Stomach (tissue), 9 donors: ENCODE measurements around the gene CPXM2. TPM values are rescaled to one million over a fixed set of nuclear protein-coding genes. Genes with fewer than 3 reads are reported as not detected.
A peak's percentile ranks its signal among the peaks of the same experiment; 100 is the strongest.

Source experiments
- DNase-seq, 2 donors: peaks; one replicate each; pipeline versions ENCODE4 v3.0.0 to v3.0.0-alpha.2; 2013 to 2019
- H3K27ac ChIP-seq, 5 donors: fragments of 200-600 bp in 4 of 5; sonication (generic) in 4 of 5; one replicate each; pipeline ENCODE4 v1.5.1; 2013 to 2019; ENCODE audit warnings: mild to moderate bottlenecking in 1 of 5, moderate library complexity in 1 of 5
- H3K27me3 ChIP-seq, 3 donors: fragments of 200-600 bp; sonication (generic); one replicate each; pipeline ENCODE4 v1.5.1; 2017 to 2019; ENCODE audit warnings: mixed run types in 1 of 3
- H3K36me3 ChIP-seq, 4 donors: fragments of 200-600 bp; sonication (generic); 1 replicate in 3 of 4; 2 replicates in 1 of 4; pipeline ENCODE4 v1.5.1; 2016 to 2019
- H3K4me1 ChIP-seq, 4 donors: fragments of 200-600 bp; sonication (generic); one replicate each; pipeline ENCODE4 v1.5.1; 2016 to 2019
- H3K4me3 ChIP-seq, 4 donors: fragments of 200-600 bp; sonication (generic) in 3 of 4; one replicate each; pipeline ENCODE4 v1.5.1; 2016 to 2019; ENCODE audit warnings: mild to moderate bottlenecking in 1 of 4
- H3K9me3 ChIP-seq, 4 donors: fragments of 200-600 bp; sonication (generic); one replicate each; pipeline ENCODE4 v1.5.1; 2016 to 2019
- CTCF ChIP-seq, 7 experiments: fragments of 450-650 bp in 4 of 7; fragments of 200-600 bp in 3 of 7; sonication (generic) in 3 of 7; IDR thresholded peaks; one replicate each; pipeline ENCODE4 v1.5.1; 2016 to 2019; ENCODE audit warnings: antibody characterized with exemption in 7 of 7, control low read depth in 2 of 7, mild to moderate bottlenecking in 1 of 7
- EP300 ChIP-seq: sonication (generic); formaldehyde crosslinking; IDR thresholded peaks from one replicate; pipeline ENCODE4 v1.6.1; 2017; ENCODE audit warnings: antibody characterized with exemption
- POLR2A ChIP-seq, 4 donors: fragments of 450-650 bp; IDR thresholded peaks; one replicate each; pipeline ENCODE4 v1.6.1; 2016; ENCODE audit warnings: antibody characterized with exemption in 4 of 4, control low read depth in 2 of 4, mild to moderate bottlenecking in 1 of 4, moderate library complexity in 1 of 4
- POLR2AphosphoS5 ChIP-seq, 3 donors: sonication (generic); formaldehyde crosslinking; IDR thresholded peaks; one replicate each; pipeline ENCODE4 v1.6.1; 2016; ENCODE audit warnings: antibody characterized with exemption in 3 of 3
- WGBS, 5 donors: extraction: QIAGEN DNeasy Blood & Tissue Kit in 3 of 5; methylation state at CpG; one replicate each; pipeline versions ENCODE4 v1.1.5 to v1.1.7; 2013 to 2018; 5-methylcytosine and 5-hydroxymethylcytosine counted together
- intact Hi-C: fragments of 100-400 bp; cut with DNase I; formaldehyde crosslinking; loops from one replicate; pipeline ENCODE4 v1.15.1; 2023; ENCODE audit warnings: low total_unique reads
- polyA plus RNA-seq, 3 donors: library from polyadenylated mRNA; stranded (reverse); fragments of 200-250 nt; gene quantifications; one replicate each; pipeline ENCODE4 v1.2.3, GENCODE V29; 2013
- total RNA-seq, 5 donors: library from RNA; depleted of rRNA; stranded (reverse); fragments of >200 nt; gene quantifications; one replicate each; pipeline versions ENCODE4 v1.1.0 to v1.2.3, GENCODE V29; 2014 to 2016
- donor health status: healthy with polysubstance abuse.
- donor health status: Bipolar disorder and iron deficiency.
- donor health status: healthy.

The CPXM2 gene
- total and polyA plus RNA-seq, 8 donors: 0.46 to 33.5 (median 9.9) TPM

- H3K4me3 ChIP-seq: no peak overlapping the region
- peak overlapping the region in 3 of 5 donors; percentile 31 to 93 (median 58) for H3K27ac ChIP-seq
- H3K36me3 ChIP-seq: no peaks in the 10 kb centered on the region
- 46 to 68% (median 65%) methylated on average over 8 of the region's 8 CpGs for WGBS, 5 donors
- peaks cover 0 to 15% (median 0%) of the 10 kb centered on the region in 4 donors for H3K4me1 ChIP-seq
- TF ChIP-seq POLR2A (IDR thresholded peaks at IDR 0.05) (no peak), EP300 (no peak), CTCF (IDR thresholded peaks at IDR 0.05) (no peak), POLR2AphosphoS5 (IDR thresholded peaks at IDR 0.05) (peak in 1 of 3 donors; percentile 55)
- peaks cover 0 to 4% (median 0%) of the 10 kb centered on the region in 4 donors for H3K9me3 ChIP-seq
- peak; percentile 7 to 20 for DNase-seq
- H3K27me3 ChIP-seq: no peaks in the 10 kb centered on the region
- intact Hi-C loops: no loop called here
Observed at GRCh38 chr10:123870260-123870659, 21.3 kb downstream of the CPXM2 start.

- H3K4me3 ChIP-seq: no peak overlapping the region
- no peak for TF ChIP-seq POLR2AphosphoS5 (IDR thresholded peaks at IDR 0.05)
- no peak for DNase-seq
- peaks cover 0 to under 1% (median 0%) of the 10 kb centered on the region in 3 donors for H3K27me3 ChIP-seq
- H3K27ac ChIP-seq: peak overlapping the region in 1 of 5 donors; percentile 93
- intact Hi-C loops: no loop called here
- peaks cover 0 to 4% (median 0%) of the 10 kb centered on the region in 4 donors for H3K9me3 ChIP-seq
- no peaks in the 10 kb centered on the region for H3K36me3 ChIP-seq
- peaks cover 0 to 20% (median 0%) of the 10 kb centered on the region in 4 donors for H3K4me1 ChIP-seq
- 66 to 72% (median 70%) methylated on average over 7 of the region's 7 CpGs for WGBS, 5 donors
Observed at GRCh38 chr10:123869020-123869414, 22.6 kb downstream of the CPXM2 start.

GRCh38 chr10:123868038-123869019 lies 23.3 kb downstream of the CPXM2 start:
- DNase-seq: no peak
- Histone ChIP-seq H3K4me3 (no peak overlapping the region), H3K27me3 (peaks cover 0 to 5% (median 0%) of the 10 kb centered on the region in 3 donors), H3K36me3 (no peaks in the 10 kb centered on the region), H3K27ac (peak overlapping the region in 3 of 5 donors; percentile 8 to 93 (median 12)), H3K9me3 (peaks cover 0 to 1% (median 0%) of the 10 kb centered on the region in 4 donors), H3K4me1 (peaks cover 0 to 26% (median under 1%) of the 10 kb centered on the region in 4 donors)
- intact Hi-C loops: no loop called here
- 68 to 83% (median 78%) methylated on average over 15 of the region's 15 CpGs for whole genome bisulfite sequencing, 5 donors
- no peak for TF ChIP-seq CTCF (IDR thresholded peaks at IDR 0.05)
- no peak for TF ChIP-seq POLR2A (IDR thresholded peaks at IDR 0.05)

GRCh38 chr10:123865880-123866279 lies 25.7 kb downstream of the CPXM2 start:
- intact Hi-C loops: no loop called here
- H3K27ac ChIP-seq: peak overlapping the region in 4 of 5 donors; percentile 32 to 93 (median 80)
- no peaks in the 10 kb centered on the region for H3K9me3 ChIP-seq

More at GRCh38 chr10:123865880-123866279, 25.7 kb downstream of the CPXM2 start:
- peak; percentile 78 for TF ChIP-seq EP300
- TF ChIP-seq CTCF (IDR thresholded peaks at IDR 0.05): no peak
- peak; percentile 67 to 72 (median 69) for TF ChIP-seq POLR2AphosphoS5 (IDR thresholded peaks at IDR 0.05)
- WGBS, 5 donors: 61 to 73% (median 64%) methylated on average over 6 of the region's 6 CpGs
- H3K4me3 ChIP-seq: no peak overlapping the region
- H3K27me3 ChIP-seq: peaks cover 0 to 5% (median 0%) of the 10 kb centered on the region in 3 donors
- peaks cover 0 to 35% (median 3%) of the 10 kb centered on the region in 4 donors for H3K4me1 ChIP-seq
- H3K36me3 ChIP-seq: no peaks in the 10 kb centered on the region
- peak; percentile 4 to 57 for DNase-seq
